Upper lobe of right lung (tissue), 1 donor: Measurements from ENCODE around the gene PRDM16. TPM values are rescaled to one million over a fixed set of nuclear protein-coding genes. Genes with fewer than 3 reads are reported as not detected.

Source experiments
- ATAC-seq: fragments of 200-7000 bp; cut with Tn5 transposase; one replicate; pipeline ENCODE4 v1.9.1; 2020; ENCODE audit warnings: mild to moderate bottlenecking, moderate library complexity
- DNase-seq: peaks from one replicate; pipeline ENCODE4 v3.0.0-alpha.2; 2020
- H3K27ac ChIP-seq: fragments of 200-600 bp; one replicate; pipeline ENCODE4 v1.8.0; 2022
- H3K27me3 ChIP-seq: fragments of 200-600 bp; one replicate; pipeline ENCODE4 v1.8.0; 2022; ENCODE audit warnings: mild to moderate bottlenecking
- H3K36me3 ChIP-seq: fragments of 200-600 bp; one replicate; pipeline ENCODE4 v1.8.0; 2022
- H3K4me1 ChIP-seq: fragments of 200-600 bp; one replicate; pipeline ENCODE4 v1.8.0; 2022
- H3K4me3 ChIP-seq: fragments of 200-600 bp; one replicate; pipeline ENCODE4 v1.8.0; 2022; ENCODE audit warnings: mild to moderate bottlenecking
- H3K9me3 ChIP-seq: fragments of 200-600 bp; one replicate; pipeline ENCODE4 v1.8.0; 2022
- intact Hi-C: fragments of 100-400 bp; cut with DNase I; formaldehyde crosslinking; loops from one replicate; pipeline ENCODE4 v1.11.0; 2022
- total RNA-seq: library from RNA; stranded (reverse); fragmentation: NEBNext Ultra II Directional; extraction: Animal tissue kit (Norgen Biotek cat#: 25700); gene quantifications from one replicate; pipeline ENCODE4 v1.2.1, GENCODE V29; 2021
- TF ChIP-seq, protein P1 (sequence below): fragments of 200-600 bp; IDR thresholded peaks from one replicate; pipeline ENCODE4 v1.8.0; 2022; ENCODE audit warnings: antibody characterized with exemption
- donor health status: DM: no; HTN: yes; CAD: no; lungs with severe emphysema.

The PRDM16 gene
- total RNA-seq, 1 donor from 2014 or later = 21.0 TPM

DNA sequence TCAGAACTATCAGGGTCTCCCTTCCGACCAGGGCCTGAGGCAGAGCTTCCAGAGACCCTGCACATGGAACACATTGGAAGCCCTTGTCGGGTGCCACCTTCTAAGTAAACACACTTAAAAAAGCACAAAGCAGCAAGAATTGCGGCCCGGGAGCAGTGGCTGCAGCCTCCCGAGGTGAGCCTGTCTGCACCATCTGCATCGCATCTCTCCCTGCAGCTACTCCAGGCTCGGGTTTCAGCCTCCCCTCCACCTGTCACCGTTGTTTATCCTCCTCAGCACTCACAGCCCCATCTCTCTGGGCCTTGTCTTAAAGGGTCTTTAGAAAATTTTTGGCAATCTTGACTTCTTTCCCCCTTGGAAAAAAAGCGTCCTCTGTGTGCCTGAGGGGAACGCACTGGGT is 290.3 kb downstream of the PRDM16 start:
- Histone ChIP-seq H3K4me1 (no peaks in the 10 kb centered on the region), H3K4me3 (no peak overlapping the region), H3K27me3 (no peaks in the 10 kb centered on the region), H3K27ac (no peak overlapping the region), H3K36me3 (no peaks in the 10 kb centered on the region), H3K9me3 (no peaks in the 10 kb centered on the region)
- no peak for ATAC-seq
- no peak for DNase-seq
- TF ChIP-seq, protein P1, sequence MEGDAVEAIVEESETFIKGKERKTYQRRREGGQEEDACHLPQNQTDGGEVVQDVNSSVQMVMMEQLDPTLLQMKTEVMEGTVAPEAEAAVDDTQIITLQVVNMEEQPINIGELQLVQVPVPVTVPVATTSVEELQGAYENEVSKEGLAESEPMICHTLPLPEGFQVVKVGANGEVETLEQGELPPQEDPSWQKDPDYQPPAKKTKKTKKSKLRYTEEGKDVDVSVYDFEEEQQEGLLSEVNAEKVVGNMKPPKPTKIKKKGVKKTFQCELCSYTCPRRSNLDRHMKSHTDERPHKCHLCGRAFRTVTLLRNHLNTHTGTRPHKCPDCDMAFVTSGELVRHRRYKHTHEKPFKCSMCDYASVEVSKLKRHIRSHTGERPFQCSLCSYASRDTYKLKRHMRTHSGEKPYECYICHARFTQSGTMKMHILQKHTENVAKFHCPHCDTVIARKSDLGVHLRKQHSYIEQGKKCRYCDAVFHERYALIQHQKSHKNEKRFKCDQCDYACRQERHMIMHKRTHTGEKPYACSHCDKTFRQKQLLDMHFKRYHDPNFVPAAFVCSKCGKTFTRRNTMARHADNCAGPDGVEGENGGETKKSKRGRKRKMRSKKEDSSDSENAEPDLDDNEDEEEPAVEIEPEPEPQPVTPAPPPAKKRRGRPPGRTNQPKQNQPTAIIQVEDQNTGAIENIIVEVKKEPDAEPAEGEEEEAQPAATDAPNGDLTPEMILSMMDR = no peak
- intact Hi-C loops = no loop called here

DNA sequence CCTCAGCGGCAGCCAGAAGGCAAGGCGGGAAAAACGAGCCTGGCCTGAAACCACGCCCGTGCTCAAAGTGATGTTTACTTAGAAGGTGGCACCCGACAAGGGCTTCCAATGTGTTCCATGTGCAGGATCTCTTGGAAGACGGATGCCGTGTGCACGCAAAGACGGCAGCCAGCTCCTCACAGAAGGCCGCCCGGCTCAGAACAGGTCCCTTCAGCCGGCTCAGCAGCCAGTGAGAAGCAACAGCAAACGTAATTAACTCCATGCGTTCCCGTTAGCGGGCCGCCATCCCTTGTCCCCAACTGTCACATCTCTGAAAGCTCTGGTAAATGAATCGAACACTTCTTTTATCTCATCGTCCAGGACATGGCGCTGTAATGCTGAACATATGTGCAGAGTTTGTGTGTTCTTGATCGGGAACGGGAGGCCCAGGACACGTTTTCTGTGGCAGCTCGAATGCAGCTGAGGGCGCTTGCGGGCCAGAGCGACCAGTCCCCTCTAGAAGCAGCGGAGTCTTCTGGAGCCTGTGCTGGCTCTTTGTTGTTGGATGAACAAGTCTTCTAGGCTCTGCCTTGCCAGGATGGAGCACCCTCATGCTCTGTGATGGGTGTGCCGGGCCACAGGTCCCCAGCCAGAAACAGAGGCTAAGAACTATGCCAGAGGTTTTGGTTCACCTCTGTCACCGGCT is 290.9 kb downstream of the PRDM16 start:
- Histone ChIP-seq H3K4me3 (no peak overlapping the region), H3K27ac (no peak overlapping the region), H3K9me3 (no peaks in the 10 kb centered on the region), H3K4me1 (no peaks in the 10 kb centered on the region), H3K27me3 (no peaks in the 10 kb centered on the region), H3K36me3 (no peaks in the 10 kb centered on the region)
- ATAC-seq (no peak), DNase-seq (no peak)
- TF ChIP-seq, protein P1 = no peak
- intact Hi-C loops = no loop called here

DNA sequence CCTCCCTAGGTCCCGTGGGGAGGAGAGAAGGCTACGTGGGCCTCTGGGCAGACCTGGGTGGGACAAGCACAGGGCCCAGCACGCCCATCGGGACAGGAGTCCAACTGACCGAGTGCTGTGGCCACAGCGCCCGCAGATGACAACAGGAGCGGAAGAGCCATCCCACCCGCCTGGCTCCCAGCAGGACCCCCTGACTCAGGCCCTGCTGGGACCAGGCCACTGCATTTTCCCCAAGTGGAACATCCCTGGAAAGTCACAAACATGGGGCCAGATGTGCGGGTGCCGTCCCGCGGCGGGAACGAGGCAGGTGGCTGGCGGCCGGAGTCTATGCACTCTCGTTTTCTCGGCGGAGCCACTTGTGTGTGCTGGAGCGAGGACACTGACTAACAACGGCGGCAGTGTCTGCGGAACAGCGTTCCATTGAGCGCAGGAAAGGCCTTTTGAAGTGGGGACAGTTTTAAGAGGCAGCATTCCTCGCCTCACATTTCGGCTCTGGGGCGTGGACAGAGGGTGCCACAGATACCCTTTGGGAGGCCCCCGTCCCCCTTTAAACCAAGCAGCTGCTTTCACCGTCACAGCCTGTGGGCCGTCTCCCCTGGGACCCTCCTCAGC is 291.7 kb downstream of the PRDM16 start:
- no peaks in the 10 kb centered on the region for H3K36me3 ChIP-seq
- no peak overlapping the region for H3K4me3 ChIP-seq
- H3K9me3 ChIP-seq = no peaks in the 10 kb centered on the region
- DNase-seq (no peak), ATAC-seq (no peak)
- no peak overlapping the region for H3K27ac ChIP-seq
- TF ChIP-seq, protein P1 = no peak
- no peaks in the 10 kb centered on the region for H3K4me1 ChIP-seq
- intact Hi-C loops = no loop called here
- H3K27me3 ChIP-seq = no peaks in the 10 kb centered on the region

DNA sequence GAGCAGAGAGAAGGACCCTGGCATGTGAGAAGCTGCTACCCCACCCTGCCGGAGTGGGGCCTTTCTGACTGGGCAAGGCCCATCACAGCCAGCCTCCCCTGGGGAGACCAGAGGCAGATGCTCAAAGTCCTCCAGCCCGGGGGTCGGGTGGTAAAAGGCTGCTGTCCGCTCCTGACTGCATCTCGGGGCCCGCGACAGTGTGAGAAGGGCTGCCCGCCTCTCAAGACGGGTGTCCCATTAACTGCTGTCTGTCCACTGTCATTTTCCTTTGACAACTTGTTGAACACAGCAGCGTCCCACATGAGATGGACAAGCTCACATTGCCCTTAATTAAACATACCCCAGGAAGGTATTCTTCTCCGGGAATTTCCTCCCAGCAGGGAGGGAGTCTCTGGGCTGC is 294.0 kb downstream of the PRDM16 start:
- TF ChIP-seq, protein P1 = no peak
- no peak for DNase-seq
- Histone ChIP-seq H3K27me3 (no peaks in the 10 kb centered on the region), H3K27ac (no peak overlapping the region), H3K4me3 (no peak overlapping the region), H3K36me3 (no peaks in the 10 kb centered on the region), H3K4me1 (no peaks in the 10 kb centered on the region), H3K9me3 (no peaks in the 10 kb centered on the region)
- no peak for ATAC-seq
- intact Hi-C loops = no loop called here

DNA sequence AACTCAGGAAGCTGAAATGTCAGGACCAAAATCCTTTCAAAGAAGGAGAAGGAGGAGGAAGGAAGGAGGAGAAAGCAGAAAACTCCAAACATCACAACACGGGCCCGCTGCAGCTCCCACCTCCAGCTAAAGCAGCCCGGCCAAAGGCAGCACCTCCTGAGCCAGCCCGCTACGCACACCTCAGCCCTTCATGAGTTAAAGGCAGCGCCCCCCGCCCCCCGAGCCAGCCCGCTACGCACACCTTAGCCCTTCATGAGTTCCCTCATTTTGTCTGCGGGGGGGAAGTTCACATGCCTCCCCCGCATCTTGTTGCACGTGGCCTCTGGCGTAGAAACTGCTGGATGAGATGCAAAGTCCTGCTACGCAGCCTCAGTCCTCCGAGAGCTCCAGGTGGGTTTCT is 294.8 kb downstream of the PRDM16 start:
- no peaks in the 10 kb centered on the region for H3K9me3 ChIP-seq
- TF ChIP-seq, protein P1 = no peak
- intact Hi-C loops = no loop called here
- no peak overlapping the region for H3K27ac ChIP-seq
- DNase-seq = no peak
- no peak overlapping the region for H3K4me3 ChIP-seq
- no peaks in the 10 kb centered on the region for H3K27me3 ChIP-seq
- no peaks in the 10 kb centered on the region for H3K36me3 ChIP-seq
- ATAC-seq = no peak
- H3K4me1 ChIP-seq = no peaks in the 10 kb centered on the region
